NCI-H526 treated with DMSO at 0.1 percent for 48 hours (cell line): ENCODE data around the gene CCDC78.
A peak's percentile ranks its signal among the peaks of the same experiment; 100 is the strongest.

Experiments used
- DNase-seq: peaks from one replicate; lab custom pipeline; 2025; lab: John Stamatoyannopoulos, UW

The CCDC78 gene

DNA sequence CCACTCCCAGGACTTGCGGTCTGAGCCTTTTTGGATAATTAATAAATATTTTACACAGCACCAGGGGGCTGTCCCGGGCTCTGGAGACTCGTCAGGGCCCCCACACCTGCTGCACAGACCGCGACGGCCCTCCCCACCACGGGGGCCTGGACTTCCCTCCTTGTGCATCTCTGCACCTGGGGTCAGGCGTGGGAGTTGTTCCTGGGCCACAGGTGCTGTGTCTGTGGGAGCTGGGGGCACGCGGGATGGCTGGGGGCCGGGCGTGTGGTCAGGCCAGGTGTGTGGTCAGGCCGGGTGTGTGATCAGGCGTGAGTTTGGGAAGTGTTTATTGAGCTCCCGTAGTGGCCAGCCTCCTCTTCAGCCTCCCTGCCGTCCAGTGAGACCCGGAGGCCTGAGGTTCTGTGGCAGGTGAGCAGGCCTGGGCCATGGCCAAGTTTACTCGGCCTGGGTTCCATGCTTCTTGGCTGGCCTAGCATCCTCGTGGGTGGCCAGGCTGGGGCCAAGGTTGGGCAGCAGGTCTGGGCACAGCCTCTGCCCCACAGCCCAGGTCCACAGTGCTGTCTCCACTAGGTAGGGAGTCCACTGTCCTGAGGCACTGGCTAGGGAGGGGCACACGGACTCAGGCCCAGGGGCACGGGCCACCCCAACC, 47.9 kb downstream of the CCDC78 start:
- no peak for DNase-seq

DNA sequence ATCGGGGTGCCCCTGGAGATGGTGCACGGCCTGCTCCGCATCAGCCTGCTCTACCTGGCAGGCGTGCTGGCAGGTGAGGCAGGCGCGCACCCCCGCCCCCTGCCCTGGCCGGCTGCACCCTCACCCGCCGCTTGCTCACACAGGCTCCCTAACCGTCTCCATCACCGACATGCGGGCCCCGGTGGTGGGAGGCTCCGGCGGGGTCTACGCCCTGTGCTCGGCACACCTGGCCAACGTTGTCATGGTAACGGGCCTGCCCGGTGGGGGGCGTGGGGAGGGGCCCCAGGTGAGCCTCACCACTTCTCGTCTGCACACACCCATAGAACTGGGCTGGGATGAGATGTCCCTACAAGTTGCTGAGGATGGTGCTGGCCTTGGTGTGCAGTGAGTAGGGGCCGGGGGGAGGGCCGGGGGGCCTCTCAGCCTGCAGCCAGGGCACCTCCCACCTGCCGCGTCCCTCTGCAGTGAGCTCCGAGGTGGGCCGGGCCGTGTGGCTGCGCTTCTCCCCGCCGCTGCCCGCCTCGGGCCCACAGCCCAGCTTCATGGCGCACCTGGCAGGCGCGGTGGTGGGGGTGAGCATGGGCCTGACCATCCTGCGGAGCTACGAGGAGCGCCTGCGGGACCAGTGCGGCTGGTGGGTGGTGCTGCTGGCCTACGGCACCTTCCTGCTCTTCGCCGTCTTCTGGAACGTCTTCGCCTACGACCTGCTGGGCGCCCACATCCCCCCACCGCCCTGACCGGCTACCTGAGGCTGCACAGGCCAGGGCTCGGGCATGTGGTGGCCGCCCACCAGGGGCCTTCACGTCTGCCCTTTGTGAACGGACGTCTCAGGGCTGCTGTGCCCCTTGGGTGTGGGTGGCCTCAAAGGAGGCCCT, 48.7 kb downstream of the CCDC78 start:
- DNase-seq: peak; percentile 58

DNA sequence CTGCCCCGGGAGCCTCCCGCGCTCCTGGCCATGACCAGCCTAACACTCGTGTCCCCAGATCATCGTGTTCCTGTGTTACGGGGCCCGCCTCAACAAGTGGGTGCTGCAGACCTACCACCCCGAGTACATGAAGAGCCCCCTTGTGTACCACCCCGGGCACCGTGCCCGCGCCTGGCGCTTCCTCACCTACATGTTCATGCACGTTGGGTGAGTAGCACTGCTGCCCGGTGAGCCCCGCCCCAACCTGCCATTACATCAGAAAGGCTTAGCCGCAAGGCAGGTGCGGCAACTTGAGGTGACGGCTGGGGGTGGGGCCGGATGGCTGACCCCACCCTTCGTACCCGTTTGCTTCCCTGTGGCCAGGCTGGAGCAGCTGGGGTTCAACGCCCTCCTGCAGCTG, 49.3 kb downstream of the CCDC78 start:
- DNase-seq: no peak

DNA sequence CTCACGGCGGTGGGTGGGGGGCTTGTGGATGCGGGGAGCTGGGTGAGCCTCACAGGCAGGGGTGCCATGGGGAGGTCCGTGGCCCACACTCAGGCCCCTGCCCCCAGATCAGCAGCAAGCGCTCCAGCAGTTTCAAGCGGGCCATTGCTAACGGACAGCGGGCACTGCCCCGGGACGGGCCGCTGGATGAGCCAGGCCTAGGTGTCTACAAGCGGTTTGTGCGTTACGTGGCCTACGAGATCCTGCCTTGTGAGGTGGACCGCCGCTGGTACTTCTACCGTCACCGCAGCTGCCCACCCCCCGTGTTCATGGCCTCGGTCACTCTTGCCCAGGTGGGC, 49.7 kb downstream of the CCDC78 start:
- DNase-seq: no peak

DNA sequence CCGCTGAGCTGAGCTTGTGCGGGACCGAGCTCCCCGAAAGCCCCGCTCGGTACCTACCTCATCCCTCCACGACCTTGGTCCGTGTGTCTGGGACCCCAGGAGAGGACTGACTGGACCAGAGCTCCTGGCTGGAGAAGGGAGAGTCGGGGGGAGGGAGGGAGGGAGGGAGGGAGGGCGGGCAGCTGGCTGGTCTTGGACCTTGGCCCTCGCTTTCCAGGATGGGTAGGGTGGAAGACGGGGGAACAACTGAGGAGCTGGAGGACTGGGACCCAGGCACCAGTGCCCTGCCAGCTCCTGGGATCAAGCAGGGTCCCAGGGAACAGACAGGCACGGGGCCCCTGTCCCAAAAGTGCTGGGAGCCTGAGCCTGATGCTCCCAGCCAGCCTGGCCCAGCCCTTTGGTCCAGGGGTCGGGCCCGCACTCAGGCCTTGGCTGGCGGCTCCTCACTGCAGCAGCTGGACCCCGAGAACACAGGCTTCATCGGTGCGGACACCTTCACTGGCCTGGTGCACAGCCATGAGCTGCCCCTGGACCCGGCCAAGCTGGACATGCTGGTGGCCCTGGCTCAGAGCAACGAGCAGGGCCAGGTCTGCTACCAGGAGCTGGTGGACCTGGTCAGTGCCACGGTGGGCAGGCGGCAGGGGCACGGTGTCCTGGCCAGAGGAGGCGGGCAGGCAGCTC, 50.2 kb downstream of the CCDC78 start:
- no peak for DNase-seq

DNA sequence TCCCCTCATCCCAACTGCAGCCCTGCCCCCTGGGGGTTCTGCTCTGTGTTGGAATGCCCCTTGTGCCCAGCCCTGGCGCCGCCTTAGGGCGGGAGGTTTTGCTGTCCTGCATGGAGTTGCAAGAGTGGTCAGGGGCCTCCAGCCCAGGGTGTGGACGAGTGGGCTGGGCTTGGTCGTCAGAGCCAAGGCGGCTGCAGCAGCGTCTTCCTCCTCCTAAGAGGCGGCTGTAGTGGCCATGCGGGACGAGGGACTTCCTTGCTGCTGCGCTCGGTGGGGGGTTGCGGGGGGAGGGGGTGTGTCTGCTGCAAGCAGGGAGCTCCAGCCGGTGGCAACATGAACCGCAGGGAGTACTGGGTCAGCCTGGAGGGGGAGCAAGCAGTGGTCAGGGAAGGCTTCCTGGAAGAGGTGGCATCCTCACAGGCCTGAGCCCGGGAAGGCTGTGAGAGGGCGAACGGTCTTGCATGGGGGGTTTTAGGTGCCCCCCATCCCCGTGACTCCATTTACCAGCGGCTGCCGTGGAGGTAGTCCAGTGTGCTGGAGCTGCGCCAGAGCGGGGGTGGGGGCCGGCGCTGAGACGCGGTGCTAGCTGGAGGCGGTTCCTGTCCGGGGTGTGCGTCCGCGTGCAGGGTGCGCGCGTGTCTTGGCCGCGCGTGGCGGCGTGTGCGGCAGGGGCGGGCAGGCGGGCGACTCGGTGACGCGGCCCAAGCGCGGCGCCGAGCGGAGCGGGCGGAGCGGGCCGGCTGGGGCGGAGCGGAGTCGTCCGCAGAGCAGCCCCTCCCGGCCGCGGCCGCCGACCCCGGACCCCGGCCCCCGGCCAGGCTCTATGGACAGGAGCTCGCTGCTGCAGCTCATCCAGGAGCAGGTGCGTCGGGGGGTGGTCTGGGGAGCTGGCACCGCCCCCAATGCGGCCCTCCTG, 51.0 kb downstream of the CCDC78 start, which contains the start of gene RHBDL1:
Gene RHBDL1, plus strand, starts transcription at position 704 of the 916 bp plus-strand sequence. Its CDS starts 120 bp downstream, at position 824.
- no peak for DNase-seq

DNA sequence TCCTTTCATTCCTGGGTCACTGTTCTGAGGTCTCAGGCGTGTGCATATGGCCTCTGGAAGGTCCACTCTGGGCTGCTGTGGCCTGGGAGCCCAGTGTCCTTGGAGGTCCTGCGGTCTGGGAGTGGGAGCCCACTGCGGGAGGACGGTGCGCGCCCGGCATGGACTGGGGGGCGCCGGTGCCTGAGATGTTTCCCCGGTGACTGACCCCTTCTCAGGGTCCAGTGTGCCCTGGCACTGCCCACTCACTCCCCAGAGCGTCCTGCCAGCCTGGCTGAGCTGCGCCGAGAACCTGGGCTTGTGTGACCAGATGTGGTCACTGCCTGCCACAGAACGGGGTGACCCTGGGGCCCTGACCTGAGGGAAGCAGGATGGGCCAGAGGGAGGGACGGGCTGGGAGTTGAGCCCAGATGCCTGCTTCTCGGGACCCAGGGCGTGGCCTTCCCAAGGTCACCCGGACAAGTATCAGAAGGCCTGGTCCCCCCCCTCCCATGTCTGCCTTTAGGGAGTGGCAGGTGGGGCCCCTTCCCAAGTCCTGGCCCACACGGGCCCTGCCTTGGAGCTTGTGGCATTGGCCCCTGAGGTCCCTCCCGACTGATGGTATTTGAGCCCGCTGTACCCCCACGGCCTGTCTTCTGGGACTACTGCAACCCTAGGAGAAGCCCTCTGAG, 51.9 kb downstream of the CCDC78 start:
- DNase-seq: no peak

DNA sequence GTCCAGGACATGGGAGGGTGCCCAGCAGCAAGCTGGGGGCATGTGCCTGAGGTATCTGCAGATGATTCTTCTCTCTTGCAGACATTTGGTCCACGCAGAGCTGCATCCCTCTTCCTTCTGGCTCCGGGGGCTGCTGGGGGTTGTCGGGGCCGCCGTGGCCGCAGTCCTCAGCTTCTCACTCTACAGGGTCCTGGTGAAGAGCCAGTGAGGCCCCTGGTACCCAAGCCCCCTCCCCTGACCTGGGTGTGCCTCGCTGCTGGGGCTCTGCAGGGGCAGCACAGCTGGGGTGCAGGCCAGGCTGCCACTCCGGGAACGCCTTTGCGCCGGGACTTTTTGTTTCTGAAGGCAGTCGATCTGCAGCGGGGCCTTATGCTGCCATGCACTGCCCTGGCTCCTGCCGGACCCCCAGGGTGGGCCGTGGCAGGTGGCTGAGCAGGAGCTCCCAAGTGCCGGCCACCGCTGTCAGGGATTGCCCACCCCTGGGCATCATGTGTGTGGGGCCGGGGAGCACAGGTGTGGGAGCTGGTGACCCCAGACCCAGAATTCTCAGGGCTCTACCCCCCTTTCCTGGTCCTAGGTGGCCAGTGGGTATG, 52.7 kb downstream of the CCDC78 start:
- no peak for DNase-seq

DNA sequence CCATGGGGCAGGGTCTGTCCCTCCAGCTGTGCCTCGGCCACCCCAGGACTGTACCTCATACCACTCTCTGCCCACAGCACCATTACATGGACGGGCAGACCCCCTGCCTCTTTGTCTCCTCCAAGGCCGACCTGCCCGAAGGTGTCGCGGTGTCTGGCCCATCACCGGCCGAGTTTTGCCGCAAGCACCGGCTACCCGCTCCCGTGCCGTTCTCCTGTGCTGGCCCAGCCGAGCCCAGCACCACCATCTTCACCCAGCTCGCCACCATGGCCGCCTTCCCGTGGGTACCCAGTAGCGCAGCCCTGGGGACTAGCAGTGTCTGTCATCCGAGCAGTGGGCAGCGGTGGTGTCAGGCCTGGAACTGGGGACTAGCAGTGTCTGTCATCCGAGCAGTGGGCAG, 53.4 kb downstream of the CCDC78 start:
- no peak for DNase-seq
